IMR-90 (cell line): Measurements from ENCODE around the gene PIGM. TPM values are rescaled to one million over a fixed set of nuclear protein-coding genes. Genes with fewer than 3 reads are reported as not detected.

ENCODE experiments used
- ATAC-seq: fragments of 200-7000 bp; cut with Tn5 transposase; 2 replicates; pipeline ENCODE4 v1.9.1; 2020; ENCODE audit warnings: low read depth, mild to moderate bottlenecking, moderate library complexity
- BruUV-seq: library from RNA; stranded (reverse); fragments of 400-500 nt; replicated peaks from 2 replicates; lab custom pipeline; 2021; lab: Mats Ljungman, UMichigan
- CTCF ChIA-PET: fragments of 300-600 bp; formaldehyde crosslinking; extraction: SDS; loops from one replicate; lab custom pipeline; 2021; ENCODE audit warnings: antibody characterized with exemption; lab: Yijun Ruan, JAX
- POLR2A ChIA-PET: fragments of 300-600 bp; sonication (Branson Sonifier 250); formaldehyde crosslinking; loops from one replicate; lab custom pipeline; 2022; ENCODE audit warnings: antibody characterized with exemption; ENCODE audit not compliant: unreplicated experiment; lab: Charles Lee
- DNase-seq: peaks from one replicate; pipeline ENCODE4 v3.0.0; 2013
- H2AFZ ChIP-seq: replicated peaks from 2 replicates; pipeline ENCODE3; 2013; ENCODE audit warnings: low read length, mild to moderate bottlenecking; ENCODE audit not compliant: poor library complexity
- H2AK5ac ChIP-seq: 2 replicates; pipeline ENCODE4 v1.6.1; 2013; ENCODE audit warnings: low read depth, low read length, inconsistent platforms
- H2AK9ac ChIP-seq: replicated peaks from 2 replicates; pipeline ENCODE3; 2013; ENCODE audit warnings: mild to moderate bottlenecking, low read depth, low read length, moderate library complexity; ENCODE audit not compliant: poor library complexity
- H2BK120ac ChIP-seq: 2 replicates; pipeline ENCODE4 v1.6.1; 2013; ENCODE audit warnings: low read depth, low read length, inconsistent platforms
- H2BK15ac ChIP-seq: 3 replicates; pipeline ENCODE4 v1.6.1; 2013; ENCODE audit warnings: low read depth, low read length, inconsistent platforms
- H2BK20ac ChIP-seq: 2 replicates; pipeline ENCODE4 v1.6.1; 2013; ENCODE audit warnings: low read depth, mild to moderate bottlenecking, inconsistent platforms, low read length, moderate library complexity
- H2BK5ac ChIP-seq: 2 replicates; pipeline ENCODE4 v1.6.1; 2013; ENCODE audit warnings: mild to moderate bottlenecking, low read depth, low read length, inconsistent platforms; ENCODE audit not compliant: poor library complexity, severe bottlenecking
- H3K14ac ChIP-seq: replicated peaks from 2 replicates; pipeline ENCODE4 v1.6.1; 2013; ENCODE audit warnings: low read depth, low read length, inconsistent platforms
- H3K18ac ChIP-seq: 2 replicates; pipeline ENCODE4 v1.6.1; 2013; ENCODE audit warnings: low read depth, low read length, control low read depth
- H3K23ac ChIP-seq: 2 replicates; pipeline ENCODE4 v1.6.1; 2013; ENCODE audit warnings: low read depth, low read length, inconsistent platforms
- H3K27ac ChIP-seq: 2 replicates; pipeline ENCODE4 v1.5.1; 2013; ENCODE audit warnings: mild to moderate bottlenecking, control low read depth, low read length; ENCODE audit not compliant: insufficient read depth
- H3K27me3 ChIP-seq: 2 replicates; pipeline ENCODE4 v1.6.1; 2013; ENCODE audit warnings: low read length; ENCODE audit not compliant: control insufficient read depth, insufficient read depth
- H3K36me3 ChIP-seq: 2 replicates; pipeline ENCODE4 v1.6.1; 2013; ENCODE audit warnings: low read length, mixed read lengths; ENCODE audit not compliant: control insufficient read depth, insufficient read depth
- H3K4ac ChIP-seq: 2 replicates; pipeline ENCODE4 v1.6.1; 2013; ENCODE audit warnings: low read depth, low read length, inconsistent platforms
- H3K4me1 ChIP-seq: 2 replicates; pipeline ENCODE4 v1.6.1; 2013; ENCODE audit warnings: low read length, mixed read lengths; ENCODE audit not compliant: control insufficient read depth, insufficient read depth
- H3K4me2 ChIP-seq: 2 replicates; pipeline ENCODE4 v1.6.1; 2013; ENCODE audit warnings: low read depth, mild to moderate bottlenecking, control low read depth, low read length, moderate library complexity
- H3K4me3 ChIP-seq: 2 replicates; pipeline ENCODE4 v1.5.1; 2013; ENCODE audit warnings: low read depth, mild to moderate bottlenecking, control low read depth, low read length, moderate library complexity; ENCODE audit not compliant: insufficient read depth
- H3K56ac ChIP-seq: 2 replicates; pipeline ENCODE4 v1.6.1; 2013; ENCODE audit warnings: low read length, inconsistent platforms; ENCODE audit not compliant: insufficient read depth; ENCODE audit errors: extremely low read depth
- H3K79me1 ChIP-seq, 2 experiments: 2 replicates each; pipeline ENCODE4 v1.6.1; 2013; ENCODE audit warnings: low read length in 2 of 2, inconsistent platforms in 1 of 2, low read depth in 1 of 2
- H3K9ac ChIP-seq: 2 replicates; pipeline ENCODE4 v1.6.1; 2013; ENCODE audit warnings: low read depth, low read length, control low read depth
- H3K9me1 ChIP-seq: 2 replicates; pipeline ENCODE4 v1.6.1; 2013; ENCODE audit warnings: low read length, inconsistent platforms; ENCODE audit not compliant: insufficient read depth
- H3K9me3 ChIP-seq: 2 replicates; pipeline ENCODE4 v1.6.1; 2013; ENCODE audit warnings: low read length; ENCODE audit not compliant: control insufficient read depth, insufficient read depth
- H4K20me1 ChIP-seq: 2 replicates; pipeline ENCODE4 v1.6.1; 2013; ENCODE audit warnings: low read length, inconsistent platforms; ENCODE audit not compliant: insufficient read depth
- H4K5ac ChIP-seq: 2 replicates; pipeline ENCODE4 v1.6.1; 2013; ENCODE audit warnings: mild to moderate bottlenecking, low read depth, low read length, control low read depth
- H4K8ac ChIP-seq, 2 experiments: 2 replicates each; pipeline ENCODE4 v1.6.1; 2013; ENCODE audit warnings: low read depth in 2 of 2, low read length in 2 of 2, control low read depth in 1 of 2, inconsistent platforms in 1 of 2
- H4K91ac ChIP-seq: 2 replicates; pipeline ENCODE4 v1.6.1; 2013; ENCODE audit warnings: low read depth, low read length, inconsistent platforms; ENCODE audit not compliant: insufficient read depth
- BHLHE40 ChIP-seq: fragments of 150-350 bp; IDR thresholded peaks from 2 replicates; pipeline ENCODE4 v1.6.1; 2016; ENCODE audit warnings: mild to moderate bottlenecking, low read depth, low read length
- CEBPB ChIP-seq: IDR thresholded peaks from 2 replicates; pipeline ENCODE4 v1.6.1; 2012; ENCODE audit warnings: low read depth, low read length, improper control_type of control experiment
- CHD1 ChIP-seq: IDR thresholded peaks from 2 replicates; pipeline ENCODE4 v1.6.1; 2012; ENCODE audit warnings: low read depth, low read length, improper control_type of control experiment
- FOS ChIP-seq: fragments of 150-350 bp; IDR thresholded peaks from 2 replicates; pipeline ENCODE4 v1.6.1; 2016; ENCODE audit warnings: low read depth, low read length
- MAFK ChIP-seq: IDR thresholded peaks from 2 replicates; pipeline ENCODE4 v1.6.1; 2012; ENCODE audit warnings: low read depth, low read length, improper control_type of control experiment
- MAZ ChIP-seq: IDR thresholded peaks from 2 replicates; pipeline ENCODE4 v1.6.1; 2012; ENCODE audit warnings: low read depth, mild to moderate bottlenecking, low read length, improper control_type of control experiment, moderate library complexity, borderline replicate concordance
- MXI1 ChIP-seq: IDR thresholded peaks from 2 replicates; pipeline ENCODE4 v1.6.1; 2012; ENCODE audit warnings: low read depth, mild to moderate bottlenecking, low read length, moderate library complexity, borderline replicate concordance
- POLR2A ChIP-seq: IDR thresholded peaks from 2 replicates; pipeline ENCODE4 v1.6.1; 2012; ENCODE audit warnings: mild to moderate bottlenecking, low read depth, low read length
- RAD21 ChIP-seq: IDR thresholded peaks from 2 replicates; pipeline ENCODE4 v1.6.1; 2012; ENCODE audit warnings: low read length, improper control_type of control experiment
- RCOR1 ChIP-seq: IDR thresholded peaks from 2 replicates; pipeline ENCODE4 v1.6.1; 2012; ENCODE audit warnings: mild to moderate bottlenecking, low read length, improper control_type of control experiment; ENCODE audit not compliant: insufficient replicate concordance
- RFX5 ChIP-seq: IDR thresholded peaks from 2 replicates; pipeline ENCODE4 v1.8.0; 2012; ENCODE audit warnings: low read depth, mild to moderate bottlenecking, low read length, moderate library complexity
- SMC3 ChIP-seq: fragments of 150-350 bp; IDR thresholded peaks from 2 replicates; pipeline ENCODE4 v1.6.1; 2016; ENCODE audit warnings: low read depth, mild to moderate bottlenecking, antibody characterized with exemption, low read length, moderate library complexity
- WGBS, 2 experiments: methylation state at CpG; one replicate each; pipeline versions ENCODE4 v1.1.5 to v1.1.7; 2013; ENCODE audit warnings: missing lambda C conversion rate in 2 of 2; ENCODE audit not compliant: insufficient read length in 1 of 2; ENCODE audit errors: extremely low coverage in 2 of 2; 5-methylcytosine and 5-hydroxymethylcytosine counted together
- dilution Hi-C: fragments of 300-500 bp; cut with HindIII; formaldehyde crosslinking; loops from one replicate; pipeline ENCODE4 v1.14.3; 2018; ENCODE audit warnings: low sequenced_read_pairs; ENCODE audit not compliant: unreplicated experiment
- in situ Hi-C: fragments of 300-500 bp; cut with MboI; formaldehyde crosslinking; loops from 3 replicates; pipeline ENCODE4 v1.14.3; 2019; ENCODE audit warnings: low sequenced_read_pairs, inconsistent platforms, mixed read lengths
- intact Hi-C: fragments of 100-400 bp; cut with micrococcal nuclease; formaldehyde crosslinking; loops from 2 replicates; pipeline ENCODE4 v1.10.0; 2022
- polyA plus RNA-seq, 3 experiments: library from polyadenylated mRNA; depleted of rRNA; stranded (reverse); fragments of >200 nt; gene quantifications; 2 replicates each; pipeline ENCODE4 v1.2.3, GENCODE V29; 2012; ENCODE audit warnings: low replicate concordance in 1 of 3
- total RNA-seq: library from RNA; depleted of rRNA; stranded (reverse); fragments of >200 nt; gene quantifications from 2 replicates; pipeline ENCODE4 v1.2.3, GENCODE V29; 2012
- TF ChIP-seq, protein P1 (sequence below): fragments of 150-350 bp; IDR thresholded peaks from 2 replicates; pipeline ENCODE4 v1.6.1; 2016; ENCODE audit warnings: low read depth, mild to moderate bottlenecking, low read length, moderate library complexity, borderline replicate concordance
- TF ChIP-seq, protein P2 (sequence below): fragments of 150-350 bp; IDR thresholded peaks from 2 replicates; pipeline ENCODE4 v1.6.1; 2017; ENCODE audit warnings: mild to moderate bottlenecking, antibody characterized with exemption, low read length, low read depth
- TF ChIP-seq, protein P3 (sequence below): conservative IDR thresholded peaks from 2 replicates; pipeline ENCODE4 v1.5.1; 2012; ENCODE audit warnings: mild to moderate bottlenecking, low read depth, low read length, improper control_type of control experiment

PIGM gene
- total and polyA plus RNA-seq, 2 of the 4 experiments (the other 2 are of a cell fraction) = 2.9 TPM

DNA sequence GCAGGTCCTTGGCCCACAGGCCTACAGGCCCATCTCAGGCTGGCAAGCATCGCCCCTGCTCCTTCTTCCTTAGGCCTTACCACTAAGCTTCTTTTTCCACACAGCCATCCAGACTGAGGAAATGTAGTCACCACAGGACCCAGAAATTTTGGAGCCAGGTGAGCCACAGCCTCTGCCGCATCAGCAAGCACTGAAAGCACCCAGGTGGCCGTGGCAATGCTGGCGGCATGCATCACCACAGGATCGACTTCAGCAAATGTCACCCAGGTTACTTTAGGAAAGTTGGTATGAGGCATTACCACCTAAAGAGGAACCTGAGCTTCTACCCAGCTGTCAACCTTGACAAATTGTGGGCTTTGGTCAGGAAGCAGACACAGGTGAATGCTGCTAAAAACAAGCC, 11.6 kb downstream of the PIGM start:
- ChIA-PET POLR2A (no interaction called here), CTCF (interaction anchor here (6.5 kb wide), 1 partner anchor 14 kb away, joined by 34 read pairs; no protein-coding TSS in a partner anchor)
- Histone ChIP-seq H2AK5ac (no peak overlapping the region), H4K8ac (no peak overlapping the region), H3K27ac (no peak overlapping the region), H4K91ac (no peak overlapping the region), H3K79me1 (no peaks in the 10 kb centered on the region), H3K23ac (no peak overlapping the region), H3K36me3 (no peaks in the 10 kb centered on the region), H3K4me1 (peaks cover 6% of the 10 kb centered on the region), H3K4me2 (no peak overlapping the region), H3K9me1 (no peaks in the 10 kb centered on the region), H2BK120ac (no peak overlapping the region), H3K18ac (no peak overlapping the region), H3K27me3 (peaks cover 21% of the 10 kb centered on the region), H2AFZ (no peak overlapping the region), H3K9ac (no peak overlapping the region), H3K4me3 (no peak overlapping the region), H2BK5ac (no peak overlapping the region), H4K20me1 (no peaks in the 10 kb centered on the region), H3K14ac (no peak overlapping the region), H2AK9ac (no peak overlapping the region), H2BK20ac (no peak overlapping the region), H4K5ac (no peak overlapping the region), H3K56ac (no peak overlapping the region), H3K9me3 (no peaks in the 10 kb centered on the region), H3K4ac (no peak overlapping the region), H2BK15ac (no peak overlapping the region)
- ATAC-seq = no peak
- no peak for DNase-seq
- in situ Hi-C loops = no loop called here
- no TSS peak for BruUV-seq
- dilution Hi-C loops = no loop called here
- intact Hi-C loops = no loop called here
- WGBS, 2 experiments = 100% methylated on average over 1 of the region's 5 CpGs; no CpG with 5 or more reads in 1 of the 2 experiments
- TF ChIP-seq CEBPB (no peak), RAD21 (no peak), POLR2A (no peak), CHD1 (no peak), MXI1 (no peak), SMC3 (no peak), RCOR1 (no peak), FOS (no peak), MAZ (no peak), MAFK (no peak), RFX5 (no peak), BHLHE40 (no peak)
- TF ChIP-seq, protein P1, sequence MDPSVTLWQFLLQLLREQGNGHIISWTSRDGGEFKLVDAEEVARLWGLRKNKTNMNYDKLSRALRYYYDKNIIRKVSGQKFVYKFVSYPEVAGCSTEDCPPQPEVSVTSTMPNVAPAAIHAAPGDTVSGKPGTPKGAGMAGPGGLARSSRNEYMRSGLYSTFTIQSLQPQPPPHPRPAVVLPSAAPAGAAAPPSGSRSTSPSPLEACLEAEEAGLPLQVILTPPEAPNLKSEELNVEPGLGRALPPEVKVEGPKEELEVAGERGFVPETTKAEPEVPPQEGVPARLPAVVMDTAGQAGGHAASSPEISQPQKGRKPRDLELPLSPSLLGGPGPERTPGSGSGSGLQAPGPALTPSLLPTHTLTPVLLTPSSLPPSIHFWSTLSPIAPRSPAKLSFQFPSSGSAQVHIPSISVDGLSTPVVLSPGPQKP = no peak
- TF ChIP-seq, protein P2, sequence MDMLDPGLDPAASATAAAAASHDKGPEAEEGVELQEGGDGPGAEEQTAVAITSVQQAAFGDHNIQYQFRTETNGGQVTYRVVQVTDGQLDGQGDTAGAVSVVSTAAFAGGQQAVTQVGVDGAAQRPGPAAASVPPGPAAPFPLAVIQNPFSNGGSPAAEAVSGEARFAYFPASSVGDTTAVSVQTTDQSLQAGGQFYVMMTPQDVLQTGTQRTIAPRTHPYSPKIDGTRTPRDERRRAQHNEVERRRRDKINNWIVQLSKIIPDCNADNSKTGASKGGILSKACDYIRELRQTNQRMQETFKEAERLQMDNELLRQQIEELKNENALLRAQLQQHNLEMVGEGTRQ = no peak
- TF ChIP-seq, protein P3, sequence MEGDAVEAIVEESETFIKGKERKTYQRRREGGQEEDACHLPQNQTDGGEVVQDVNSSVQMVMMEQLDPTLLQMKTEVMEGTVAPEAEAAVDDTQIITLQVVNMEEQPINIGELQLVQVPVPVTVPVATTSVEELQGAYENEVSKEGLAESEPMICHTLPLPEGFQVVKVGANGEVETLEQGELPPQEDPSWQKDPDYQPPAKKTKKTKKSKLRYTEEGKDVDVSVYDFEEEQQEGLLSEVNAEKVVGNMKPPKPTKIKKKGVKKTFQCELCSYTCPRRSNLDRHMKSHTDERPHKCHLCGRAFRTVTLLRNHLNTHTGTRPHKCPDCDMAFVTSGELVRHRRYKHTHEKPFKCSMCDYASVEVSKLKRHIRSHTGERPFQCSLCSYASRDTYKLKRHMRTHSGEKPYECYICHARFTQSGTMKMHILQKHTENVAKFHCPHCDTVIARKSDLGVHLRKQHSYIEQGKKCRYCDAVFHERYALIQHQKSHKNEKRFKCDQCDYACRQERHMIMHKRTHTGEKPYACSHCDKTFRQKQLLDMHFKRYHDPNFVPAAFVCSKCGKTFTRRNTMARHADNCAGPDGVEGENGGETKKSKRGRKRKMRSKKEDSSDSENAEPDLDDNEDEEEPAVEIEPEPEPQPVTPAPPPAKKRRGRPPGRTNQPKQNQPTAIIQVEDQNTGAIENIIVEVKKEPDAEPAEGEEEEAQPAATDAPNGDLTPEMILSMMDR = no peak
